Aorta (tissue), 5 donors: ENCODE measurements around the gene PDGFA. TPM values are rescaled to one million over a fixed set of nuclear protein-coding genes. Genes with fewer than 3 reads are reported as not detected.

Experiments used
- ATAC-seq: fragments of 200-7000 bp; cut with Tn5 transposase; one replicate; pipeline ENCODE4 v1.9.1; 2022; ENCODE audit warnings: moderate library complexity; ENCODE audit not compliant: low FRiP score
- DNase-seq, 2 donors: peaks; one replicate each; pipeline ENCODE4 v3.0.0-alpha.2; 2020
- H3K27ac ChIP-seq, 2 donors: one replicate each; pipeline ENCODE4 v1.5.1; 2013; ENCODE audit warnings: low read length in 2 of 2, mild to moderate bottlenecking in 2 of 2, moderate library complexity in 2 of 2, control low read depth in 1 of 2, inconsistent platforms in 1 of 2, low read depth in 1 of 2
- H3K27me3 ChIP-seq, 2 donors: one replicate each; pipeline ENCODE4 v1.6.1; 2013; ENCODE audit warnings: control low read depth in 1 of 2, low read length in 1 of 2, mild to moderate bottlenecking in 1 of 2, moderate library complexity in 1 of 2; ENCODE audit not compliant: insufficient read depth in 2 of 2, control insufficient read depth in 1 of 2
- H3K36me3 ChIP-seq, 2 donors: one replicate each; pipeline ENCODE4 v1.6.1; 2013; ENCODE audit warnings: control low read depth in 1 of 2, low read length in 1 of 2, mild to moderate bottlenecking in 1 of 2; ENCODE audit not compliant: insufficient read depth in 2 of 2, control insufficient read depth in 1 of 2
- H3K4me1 ChIP-seq, 2 donors: one replicate each; pipeline ENCODE4 v1.6.1; 2013; ENCODE audit warnings: low read length in 2 of 2, control low read depth in 1 of 2, mild to moderate bottlenecking in 1 of 2, moderate library complexity in 1 of 2; ENCODE audit not compliant: insufficient read depth in 2 of 2, control insufficient read depth in 1 of 2
- H3K4me3 ChIP-seq, 2 donors: one replicate each; pipeline ENCODE4 v1.5.1; 2013; ENCODE audit warnings: low read length in 2 of 2, control low read depth in 1 of 2, mild to moderate bottlenecking in 1 of 2
- H3K9me3 ChIP-seq: one replicate; pipeline ENCODE4 v1.6.1; 2013; ENCODE audit warnings: mild to moderate bottlenecking, low read length; ENCODE audit not compliant: control insufficient read depth
- WGBS, 2 donors: extraction: QIAGEN DNeasy Blood & Tissue Kit; methylation state at CpG; one replicate each; pipeline ENCODE4 v1.1.7; 2013; 5-methylcytosine and 5-hydroxymethylcytosine counted together
- intact Hi-C, 2 donors: fragments of 100-400 bp; cut with DNase I; formaldehyde crosslinking; loops; one replicate each; pipeline versions ENCODE4 v1.14.2 to v1.15.0; 2022
- polyA plus RNA-seq, 2 donors: library from polyadenylated mRNA; stranded (reverse); fragments of 200-250 nt; gene quantifications; one replicate each; pipeline ENCODE4 v1.2.3, GENCODE V29; 2013
- total RNA-seq, 2 donors: library from RNA; stranded (reverse); fragmentation: NEBNext Ultra II Directional; extraction: Animal tissue kit (Norgen Biotek cat#: 25700); gene quantifications; one replicate each; pipeline ENCODE4 v1.2.1, GENCODE V29; 2021
- donor health status: healthy with polysubstance abuse.
- donor health status: Bipolar disorder and iron deficiency.
- donor health status: DM: no; HTN: no; CAD: no.
- donor health status: DM: no; HTN: no; CAD: no.
- donor health status: DM: yes; HTN: yes; CAD: no.

PDGFA gene
- total and polyA plus RNA-seq, 4 donors: 28.9 to 174 (median 87.5) TPM

DNA sequence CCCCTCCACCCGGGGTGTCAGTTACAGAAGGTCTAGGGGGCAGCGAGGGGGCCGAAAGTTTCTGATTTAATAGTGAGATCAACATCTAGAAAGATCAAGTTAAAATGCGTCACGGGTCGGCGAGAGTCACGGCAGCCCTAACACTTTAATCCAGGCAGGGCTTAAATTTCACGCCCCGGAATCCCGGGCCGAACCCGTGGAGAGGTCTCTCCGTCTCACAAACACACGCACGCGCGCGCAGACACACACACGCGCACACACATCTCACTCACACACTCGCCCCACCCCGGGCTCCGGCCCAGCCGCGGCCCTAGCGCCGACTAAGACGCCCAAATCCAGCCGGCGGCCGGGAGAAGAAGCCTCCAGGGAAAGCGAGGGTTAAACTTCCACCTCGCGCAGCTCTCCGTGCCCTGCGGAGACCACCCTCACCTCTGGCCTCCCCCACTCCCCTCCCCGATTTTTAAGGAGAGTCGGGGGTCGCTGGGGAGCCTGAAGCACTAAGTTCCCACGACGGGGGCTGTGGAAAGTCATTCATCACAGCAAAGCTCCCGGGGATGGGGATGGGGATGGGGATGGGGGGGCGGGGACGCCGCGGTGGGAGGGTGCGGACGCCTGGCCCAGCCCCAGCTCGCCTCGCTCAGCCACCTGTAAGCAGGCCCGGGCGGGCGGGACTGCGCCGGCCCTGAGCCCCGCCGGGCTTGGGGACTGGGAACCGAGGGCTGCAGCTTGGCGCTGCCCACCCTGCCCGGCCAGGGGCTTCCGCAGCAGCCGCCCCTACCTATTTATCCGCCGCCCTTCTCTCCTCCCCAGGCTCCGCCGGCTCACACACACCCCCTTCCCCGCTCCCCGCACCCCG, 1.6 kb downstream of the PDGFA start:
- no peaks in the 10 kb centered on the region for H3K36me3 ChIP-seq
- WGBS, 2 donors: 1% methylated on average over 51 to 70 of the region's 70 CpGs
- no peaks in the 10 kb centered on the region for H3K9me3 ChIP-seq
- H3K27ac ChIP-seq: peak overlapping the region; percentile 78 to 93
- H3K27me3 ChIP-seq: no peaks in the 10 kb centered on the region
- ATAC-seq: no peak
- peak overlapping the region; percentile 89 to 95 for H3K4me3 ChIP-seq
- intact Hi-C loops: loop anchor here in 1 of 2 donors (2.0 kb wide), 1 partner anchor 85 kb away; no protein-coding TSS in a partner anchor
- peaks cover 0 to 3% of the 10 kb centered on the region in 2 donors for H3K4me1 ChIP-seq
- peak; percentile 85 to 91 for DNase-seq

DNA sequence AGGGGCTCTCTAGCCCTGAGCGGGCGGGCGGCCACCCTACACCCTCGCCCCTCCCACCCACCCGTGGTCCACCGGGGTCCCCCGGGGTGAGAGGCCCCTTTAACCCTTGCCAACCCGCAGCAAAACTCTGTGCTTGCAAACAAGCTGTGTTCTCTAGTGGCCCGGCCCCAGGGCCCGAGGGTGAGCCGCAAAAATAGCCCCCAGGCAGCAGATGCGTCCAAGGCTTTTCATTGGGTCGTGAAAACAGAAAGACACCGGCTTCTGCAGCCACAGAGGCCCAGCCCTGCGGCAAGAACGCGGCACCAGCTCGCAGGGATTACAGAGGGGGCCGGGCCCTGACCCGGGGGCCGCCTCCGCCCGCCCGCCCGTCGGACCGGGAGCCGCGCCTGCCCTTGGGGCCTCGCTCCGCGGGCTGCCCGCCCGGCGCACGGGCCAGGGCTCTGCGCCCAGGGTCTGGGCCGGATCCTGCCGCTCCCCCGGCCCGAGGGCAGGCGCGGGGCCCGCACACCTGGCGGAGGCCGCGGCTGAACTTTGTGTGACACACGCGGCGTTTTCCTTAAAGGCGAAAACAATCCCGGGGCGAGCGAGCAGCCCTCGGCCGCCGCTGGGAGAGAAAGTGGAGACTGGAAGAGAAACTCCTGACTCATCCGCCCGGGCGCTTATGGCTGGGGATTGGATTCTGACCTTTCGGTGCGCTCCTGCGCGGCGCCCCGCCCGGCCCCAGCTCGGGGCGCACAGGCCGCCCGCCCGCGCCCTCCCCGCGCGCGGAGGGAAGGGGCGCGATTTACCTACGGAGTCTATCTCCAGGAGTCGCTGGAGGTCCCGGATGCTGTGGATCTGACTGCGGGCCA, 2.8 kb downstream of the PDGFA start:
- ATAC-seq (no peak), DNase-seq (peak; percentile 76 to 89)
- no peaks in the 10 kb centered on the region for H3K9me3 ChIP-seq
- intact Hi-C loops: loop anchor here (1.0 to 2.0 kb wide), 2 partner anchors 86 to 87 kb away; no protein-coding TSS in a partner anchor
- H3K4me1 ChIP-seq: peaks cover 0 to 3% of the 10 kb centered on the region in 2 donors
- H3K27me3 ChIP-seq: no peaks in the 10 kb centered on the region
- peak overlapping the region; percentile 89 to 95 for H3K4me3 ChIP-seq
- 1 to 2% methylated on average over 69 to 83 of the region's 83 CpGs for WGBS, 2 donors
- peak overlapping the region; percentile 78 to 90 for H3K27ac ChIP-seq
- no peaks in the 10 kb centered on the region for H3K36me3 ChIP-seq

DNA sequence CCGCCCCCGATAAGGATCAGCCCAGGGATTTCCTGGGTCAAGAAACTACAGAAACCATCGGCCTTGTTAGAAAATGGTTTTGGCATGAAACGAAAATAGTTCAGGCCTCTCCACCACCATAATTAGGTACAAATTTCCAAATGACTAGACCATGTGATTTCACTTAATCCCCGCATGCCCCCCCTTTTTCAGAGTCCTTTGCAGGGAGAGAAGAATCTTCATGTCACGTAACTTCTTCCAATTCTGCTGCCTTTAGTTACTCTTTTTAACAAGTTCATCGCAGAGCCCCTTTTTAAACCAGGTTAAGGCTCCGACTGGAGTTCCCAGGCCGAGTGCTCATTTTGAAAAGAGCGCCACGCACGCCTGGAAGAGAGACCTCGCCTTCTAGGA, 3.4 kb downstream of the PDGFA start:
- Histone ChIP-seq H3K9me3 (no peaks in the 10 kb centered on the region), H3K36me3 (peaks cover 0 to 3% of the 10 kb centered on the region in 2 donors), H3K27me3 (no peaks in the 10 kb centered on the region), H3K27ac (peak overlapping the region; percentile 10 to 19), H3K4me1 (peaks cover 0 to 2% of the 10 kb centered on the region in 2 donors), H3K4me3 (peak overlapping the region; percentile 89 to 95)
- DNase-seq (no peak), ATAC-seq (no peak)
- 20 to 24% methylated on average over 13 of the region's 13 CpGs for WGBS, 2 donors
- intact Hi-C loops: loop anchor here (1.0 to 2.0 kb wide), 2 partner anchors 87 to 88 kb away; no protein-coding TSS in a partner anchor

DNA sequence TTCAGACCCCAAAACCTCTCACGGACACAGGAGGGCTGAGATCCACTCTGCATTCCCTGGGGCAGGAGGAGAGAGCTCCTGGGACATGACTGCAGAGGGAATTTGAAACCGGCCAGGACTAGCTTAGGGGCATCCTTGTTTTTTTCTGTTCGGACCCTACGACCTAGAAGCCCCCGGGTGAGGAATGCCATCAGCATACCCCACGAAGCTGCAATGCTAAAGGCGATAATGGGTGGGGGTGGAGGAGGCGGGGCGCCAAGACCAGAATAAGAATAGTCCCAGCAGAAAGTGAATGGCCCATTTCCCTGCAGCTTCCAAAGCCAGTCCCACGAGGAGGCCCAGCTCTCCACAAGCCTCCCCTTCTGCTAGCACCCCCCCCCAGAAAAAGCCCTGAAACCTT, 4.0 kb downstream of the PDGFA start:
- H3K4me1 ChIP-seq: no peaks in the 10 kb centered on the region
- no peaks in the 10 kb centered on the region for H3K27me3 ChIP-seq
- intact Hi-C loops: loop anchor here (1.0 to 2.0 kb wide), 2 partner anchors 87 to 89 kb away; no protein-coding TSS in a partner anchor
- peaks cover 0 to 3% of the 10 kb centered on the region in 2 donors for H3K36me3 ChIP-seq
- H3K4me3 ChIP-seq: no peak overlapping the region
- H3K9me3 ChIP-seq: no peaks in the 10 kb centered on the region
- no peak for DNase-seq
- WGBS, 2 donors: 50 to 54% methylated on average over 10 of the region's 10 CpGs
- no peak for ATAC-seq
- peak overlapping the region; percentile 47 to 55 for H3K27ac ChIP-seq

DNA sequence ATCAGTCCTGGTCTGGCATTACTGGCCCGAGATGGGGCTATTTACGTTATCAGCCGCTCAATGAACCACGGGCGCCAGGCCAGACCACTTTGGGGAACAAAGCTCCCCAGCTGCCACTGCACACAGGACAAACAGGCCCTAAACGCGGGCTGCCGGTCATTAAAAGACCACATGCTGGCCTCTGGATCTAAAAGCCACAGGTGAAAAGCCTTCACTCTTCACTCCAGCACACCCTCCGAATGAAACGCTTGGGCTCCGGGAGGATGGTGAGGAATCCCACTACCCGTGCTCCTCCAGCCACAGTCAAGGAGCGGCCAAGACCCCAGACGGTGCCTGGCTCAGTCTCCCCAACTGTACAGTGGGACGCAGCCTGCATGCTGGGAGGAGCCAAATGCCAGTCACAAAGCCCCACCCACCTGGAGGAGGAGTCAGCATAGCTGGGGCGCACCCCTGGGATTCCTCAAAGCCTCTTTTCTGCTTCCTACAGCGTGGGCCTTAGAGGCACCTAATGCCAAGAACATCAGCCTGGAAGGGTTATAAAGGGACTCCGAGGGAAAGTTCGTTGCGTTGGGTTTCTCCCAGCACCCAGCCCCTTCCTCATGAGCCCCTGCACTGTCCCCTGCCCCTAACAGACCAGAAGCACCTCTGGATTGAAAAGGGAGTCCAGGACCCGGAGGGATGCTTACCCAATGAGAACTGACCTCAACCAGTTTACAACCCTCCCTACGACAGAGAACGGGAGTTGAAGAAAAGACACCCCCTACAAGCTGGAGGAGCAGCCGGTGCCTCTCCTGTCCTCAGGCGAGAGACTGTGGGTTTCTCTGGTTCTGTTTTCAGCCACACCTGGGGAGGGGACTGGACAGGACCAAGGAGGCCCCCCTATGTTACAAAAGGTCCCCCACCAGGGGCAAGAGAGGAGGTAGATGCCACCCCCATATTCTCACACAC, 4.7 kb downstream of the PDGFA start:
- no peaks in the 10 kb centered on the region for H3K27me3 ChIP-seq
- peak overlapping the region; percentile 79 to 84 for H3K27ac ChIP-seq
- intact Hi-C loops: loop anchor here in 1 of 2 donors (5.0 kb wide), 1 partner anchor 183 kb away; no protein-coding TSS in a partner anchor
- ATAC-seq (no peak), DNase-seq (peak in 1 of 2 donors; percentile 75)
- peaks cover 0 to 4% of the 10 kb centered on the region in 2 donors for H3K36me3 ChIP-seq
- H3K9me3 ChIP-seq: no peaks in the 10 kb centered on the region
- 41 to 43% methylated on average over 25 of the region's 25 CpGs for WGBS, 2 donors
- no peak overlapping the region for H3K4me3 ChIP-seq
- H3K4me1 ChIP-seq: no peaks in the 10 kb centered on the region

DNA sequence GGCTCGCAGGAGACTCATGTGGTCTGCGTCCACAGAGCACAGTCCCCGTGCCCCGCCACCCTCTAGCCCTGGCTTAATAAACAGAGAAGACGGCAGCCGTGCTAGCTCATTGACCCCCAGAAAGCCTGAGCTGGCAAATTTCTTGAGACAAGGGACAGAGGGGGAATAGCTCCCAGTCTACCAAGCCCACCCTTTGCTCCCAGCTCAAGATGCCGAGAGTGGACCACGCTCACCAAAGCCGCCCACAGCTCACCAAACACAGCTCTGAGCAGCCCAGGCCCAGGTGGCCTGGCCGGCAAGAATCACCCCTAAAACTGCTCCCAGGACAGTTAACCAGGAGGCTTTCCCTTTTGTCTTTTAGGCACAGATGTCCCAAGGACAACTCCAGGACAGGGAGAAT, 5.4 kb downstream of the PDGFA start:
- H3K4me1 ChIP-seq: no peaks in the 10 kb centered on the region
- ATAC-seq: no peak
- intact Hi-C loops: loop anchor here in 1 of 2 donors (5.0 kb wide), 1 partner anchor 182 kb away; no protein-coding TSS in a partner anchor
- H3K36me3 ChIP-seq: peaks cover 0 to 4% of the 10 kb centered on the region in 2 donors
- no peaks in the 10 kb centered on the region for H3K9me3 ChIP-seq
- no peak overlapping the region for H3K4me3 ChIP-seq
- no peaks in the 10 kb centered on the region for H3K27me3 ChIP-seq
- H3K27ac ChIP-seq: peak overlapping the region; percentile 79 to 84
- DNase-seq: no peak
- WGBS, 2 donors: 80 to 83% methylated on average over 10 of the region's 10 CpGs

DNA sequence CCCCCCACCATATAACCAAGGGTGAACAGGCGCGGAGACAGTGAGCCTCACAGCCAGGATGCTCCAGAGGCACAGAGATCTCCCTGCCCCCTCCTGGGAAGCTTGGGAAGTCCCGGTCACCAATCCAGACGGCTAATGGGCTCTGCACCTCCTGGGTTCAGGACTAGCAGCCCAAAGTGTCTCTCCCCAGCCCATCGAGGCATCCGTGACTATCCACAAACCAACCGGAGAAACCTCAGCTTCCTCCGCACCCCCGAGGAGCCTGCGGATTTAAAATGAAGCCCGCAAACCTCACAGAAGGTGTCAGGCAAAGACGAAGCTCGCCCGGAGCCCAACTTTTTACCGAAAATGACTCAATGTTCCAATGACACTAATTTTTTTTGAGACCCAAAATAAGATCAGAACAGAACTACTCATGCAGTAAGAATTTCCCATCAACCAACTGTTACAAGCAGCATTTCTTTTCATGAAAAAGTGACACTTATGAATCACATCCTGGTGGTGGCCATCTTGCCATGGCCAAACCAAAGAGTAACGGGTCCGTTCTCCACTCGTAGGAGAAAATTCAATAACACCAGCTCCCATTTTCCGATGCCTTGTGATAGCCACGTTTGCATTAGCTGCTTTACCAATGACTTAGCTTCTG, 6.0 kb downstream of the PDGFA start:
- H3K27me3 ChIP-seq: no peaks in the 10 kb centered on the region
- DNase-seq: no peak
- H3K4me3 ChIP-seq: no peak overlapping the region
- peak overlapping the region; percentile 79 to 97 for H3K27ac ChIP-seq
- 20 to 21% methylated on average over 20 of the region's 20 CpGs for WGBS, 2 donors
- no peaks in the 10 kb centered on the region for H3K4me1 ChIP-seq
- ATAC-seq: peak; percentile 16
- no peaks in the 10 kb centered on the region for H3K9me3 ChIP-seq
- peaks cover 0 to 4% of the 10 kb centered on the region in 2 donors for H3K36me3 ChIP-seq
- intact Hi-C loops: loop anchor here in 1 of 2 donors (5.0 kb wide), 1 partner anchor 181 kb away; no protein-coding TSS in a partner anchor
